ENCODE results near the gene NAA35. TPM values are rescaled to one million over a fixed set of nuclear protein-coding genes. Genes with fewer than 3 reads are reported as not detected.

NAA35 gene
- total and polyA plus RNA-seq, 3 donors from 2014 or later, result 32.8 to 41.4 (median 35.7) TPM

DNA sequence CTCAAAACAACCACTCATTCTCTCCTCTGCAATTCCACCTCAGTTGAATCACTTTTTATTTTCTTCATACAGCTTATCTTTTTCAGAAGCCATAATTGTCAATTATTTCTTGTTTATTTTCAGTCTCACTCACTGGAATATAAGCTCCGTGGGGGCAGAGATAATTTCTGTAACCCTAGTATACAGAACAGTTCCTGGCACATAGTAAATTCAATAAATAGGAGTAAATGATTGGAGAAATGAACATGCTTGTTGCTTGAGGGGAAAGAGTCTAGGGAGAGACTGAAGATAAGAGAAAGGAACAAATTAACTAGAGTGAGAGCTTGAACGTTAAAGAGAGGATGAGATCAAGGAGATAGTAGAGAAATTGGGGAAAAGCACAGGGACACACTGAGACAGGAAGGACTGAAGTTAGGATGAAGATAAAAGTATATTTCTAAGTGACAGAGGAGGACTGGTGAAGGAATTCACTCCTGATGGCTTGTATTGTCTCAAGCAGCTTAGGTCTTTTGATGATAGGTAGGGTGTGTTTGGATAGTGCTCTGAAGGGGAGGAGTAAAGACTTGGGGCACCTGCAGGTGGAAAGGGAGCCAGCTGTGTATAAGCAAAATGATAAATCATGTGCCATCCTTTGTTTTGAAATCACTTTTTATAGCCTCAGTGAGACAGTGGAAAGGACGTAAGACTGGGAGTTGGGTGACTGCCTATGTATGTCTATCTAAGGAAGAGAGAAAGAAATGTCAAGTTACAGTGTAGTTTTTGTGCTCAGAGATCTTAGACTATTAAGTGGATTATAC, 2.2 kb downstream of the NAA35 start:
- no peaks in the 10 kb centered on the region for H3K27me3 ChIP-seq
- H3K27ac ChIP-seq, result no peak overlapping the region
- no peak for DNase-seq
- WGBS, 2 donors, result 42 to 45% methylated on average over 3 of the region's 3 CpGs
- H3K4me3 ChIP-seq, result no peak overlapping the region
- no peaks in the 10 kb centered on the region for H3K9me3 ChIP-seq
- intact Hi-C loops (cut with DNase I; ENCODE audit: low total_unique reads), result no loop called here
- no peaks in the 10 kb centered on the region for H3K36me3 ChIP-seq (ENCODE audit: low read depth, missing control alignments)
- TF ChIP-seq, protein P1, sequence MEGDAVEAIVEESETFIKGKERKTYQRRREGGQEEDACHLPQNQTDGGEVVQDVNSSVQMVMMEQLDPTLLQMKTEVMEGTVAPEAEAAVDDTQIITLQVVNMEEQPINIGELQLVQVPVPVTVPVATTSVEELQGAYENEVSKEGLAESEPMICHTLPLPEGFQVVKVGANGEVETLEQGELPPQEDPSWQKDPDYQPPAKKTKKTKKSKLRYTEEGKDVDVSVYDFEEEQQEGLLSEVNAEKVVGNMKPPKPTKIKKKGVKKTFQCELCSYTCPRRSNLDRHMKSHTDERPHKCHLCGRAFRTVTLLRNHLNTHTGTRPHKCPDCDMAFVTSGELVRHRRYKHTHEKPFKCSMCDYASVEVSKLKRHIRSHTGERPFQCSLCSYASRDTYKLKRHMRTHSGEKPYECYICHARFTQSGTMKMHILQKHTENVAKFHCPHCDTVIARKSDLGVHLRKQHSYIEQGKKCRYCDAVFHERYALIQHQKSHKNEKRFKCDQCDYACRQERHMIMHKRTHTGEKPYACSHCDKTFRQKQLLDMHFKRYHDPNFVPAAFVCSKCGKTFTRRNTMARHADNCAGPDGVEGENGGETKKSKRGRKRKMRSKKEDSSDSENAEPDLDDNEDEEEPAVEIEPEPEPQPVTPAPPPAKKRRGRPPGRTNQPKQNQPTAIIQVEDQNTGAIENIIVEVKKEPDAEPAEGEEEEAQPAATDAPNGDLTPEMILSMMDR (IDR thresholded peaks at IDR 0.05), result no peak
- no peak for TF ChIP-seq POLR2A (IDR thresholded peaks at IDR 0.05)
- peaks cover 10% of the 10 kb centered on the region for H3K4me1 ChIP-seq

- Histone ChIP-seq H3K4me1 (peaks cover 10% of the 10 kb centered on the region), H3K36me3 (ENCODE audit: low read depth, missing control alignments) (no peaks in the 10 kb centered on the region), H3K27ac (no peak overlapping the region), H3K4me3 (no peak overlapping the region), H3K9me3 (no peaks in the 10 kb centered on the region), H3K27me3 (no peaks in the 10 kb centered on the region)
- WGBS, 2 donors, result 81 to 94% methylated on average over 1 of the region's 1 CpG
- DNase-seq, result no peak
- intact Hi-C loops (cut with DNase I; ENCODE audit: low total_unique reads), result no loop called here
- TF ChIP-seq, protein P1 (IDR thresholded peaks at IDR 0.05), result no peak
- no peak for TF ChIP-seq POLR2A (IDR thresholded peaks at IDR 0.05)
Measured at GRCh38 chr9:85943757-85944430, 2.9 kb downstream of the NAA35 start.

- TF ChIP-seq, protein P1 (IDR thresholded peaks at IDR 0.05), result no peak
- TF ChIP-seq POLR2A (IDR thresholded peaks at IDR 0.05), result no peak
- DNase-seq, result no peak
- H3K4me1 ChIP-seq, result peaks cover 10% of the 10 kb centered on the region
- no peaks in the 10 kb centered on the region for H3K9me3 ChIP-seq
- no peak overlapping the region for H3K27ac ChIP-seq
- no peaks in the 10 kb centered on the region for H3K27me3 ChIP-seq
- WGBS, 2 donors, result 69 to 75% methylated on average over 2 of the region's 2 CpGs
- no peaks in the 10 kb centered on the region for H3K36me3 ChIP-seq (ENCODE audit: low read depth, missing control alignments)
- intact Hi-C loops (cut with DNase I; ENCODE audit: low total_unique reads), result no loop called here
- no peak overlapping the region for H3K4me3 ChIP-seq
Measured at GRCh38 chr9:85944672-85945071, 3.7 kb downstream of the NAA35 start.

DNA sequence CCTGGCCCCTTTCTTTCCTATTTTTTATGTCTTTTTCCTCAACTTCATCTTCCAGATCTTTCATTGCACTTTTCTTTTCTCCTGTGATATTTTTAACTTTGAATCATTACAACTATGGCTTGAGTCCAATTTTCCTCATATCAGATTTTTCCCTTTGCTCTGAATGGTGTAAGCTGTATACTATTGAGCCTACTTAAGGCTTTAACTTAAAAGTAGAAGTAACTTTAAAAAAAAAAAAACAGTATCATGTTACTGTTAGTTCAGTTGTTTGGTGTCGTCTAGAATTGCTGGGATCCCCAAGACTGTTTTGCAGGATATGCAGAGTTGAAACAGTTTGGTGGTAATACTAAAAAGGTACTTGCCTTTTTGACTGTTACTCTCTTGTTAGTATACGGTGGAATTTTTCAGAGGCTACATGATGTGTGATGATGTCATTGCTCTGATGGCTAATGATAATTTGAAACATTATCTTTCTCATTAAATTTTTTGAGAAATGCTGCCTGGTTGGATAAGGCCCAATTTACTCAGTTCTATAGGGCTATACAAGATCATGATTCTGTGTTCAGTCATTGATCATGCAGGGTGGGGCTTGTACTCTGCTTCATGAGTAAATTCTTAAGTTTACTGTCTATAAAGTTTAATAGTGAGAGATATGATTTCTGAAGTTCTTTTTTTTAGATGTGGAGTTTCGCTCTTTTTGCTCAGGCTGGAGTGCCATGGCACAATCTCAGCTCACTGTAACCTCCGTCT, 8.8 kb downstream of the NAA35 start:
- H3K27me3 ChIP-seq, result no peaks in the 10 kb centered on the region
- H3K27ac ChIP-seq, result no peak overlapping the region
- H3K4me3 ChIP-seq, result no peak overlapping the region
- no peak for TF ChIP-seq POLR2A (IDR thresholded peaks at IDR 0.05)
- TF ChIP-seq, protein P1 (IDR thresholded peaks at IDR 0.05), result no peak
- intact Hi-C loops (cut with DNase I; ENCODE audit: low total_unique reads), result no loop called here
- 69 to 78% methylated on average over 4 of the region's 4 CpGs for WGBS, 2 donors
- no peaks in the 10 kb centered on the region for H3K36me3 ChIP-seq (ENCODE audit: low read depth, missing control alignments)
- DNase-seq, result no peak
- H3K4me1 ChIP-seq, result no peaks in the 10 kb centered on the region
- H3K9me3 ChIP-seq, result no peaks in the 10 kb centered on the region

All from testis (tissue), 3 donors.